ENCODE results near the gene KCNN3.

Gene KCNN3

DNA sequence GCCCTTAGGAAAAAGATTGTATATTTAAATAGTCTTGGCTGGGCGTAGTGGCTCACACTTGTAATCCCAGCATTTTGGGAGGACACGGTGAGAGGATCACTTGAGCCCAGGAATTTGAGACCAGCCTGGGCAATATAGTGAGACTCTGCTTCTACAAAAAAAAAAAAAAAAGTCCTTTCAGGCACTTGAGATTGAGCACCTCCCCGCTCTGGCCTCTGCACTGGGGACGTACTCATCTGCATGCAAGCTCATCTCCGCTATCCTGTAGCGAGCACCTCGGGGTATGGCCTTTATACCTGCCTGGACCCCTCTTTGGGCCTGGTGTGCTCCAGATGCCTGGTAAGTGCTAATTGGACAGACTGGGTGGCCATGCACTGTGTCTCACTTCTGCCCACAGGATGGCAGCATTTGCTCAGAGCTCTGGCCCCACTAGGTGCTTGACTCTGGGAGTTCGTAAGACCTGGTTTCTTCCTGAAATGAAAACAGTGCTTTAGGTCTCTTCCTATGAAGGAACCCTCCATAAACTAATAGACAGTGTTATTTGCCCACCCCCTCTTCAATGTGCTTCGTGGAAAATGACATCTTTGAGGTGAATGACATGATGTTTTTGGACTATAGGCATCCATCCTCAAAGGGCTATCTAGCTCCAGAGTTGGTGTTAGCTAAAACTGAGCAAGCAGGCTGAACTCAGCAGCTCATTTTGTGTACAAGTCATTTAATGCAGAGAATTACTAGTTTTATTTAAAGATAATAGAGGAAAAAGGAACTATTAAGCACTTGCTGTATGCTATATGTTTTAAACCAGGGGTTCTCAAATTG, 200.4 kb downstream of the KCNN3 start:
- DNase-seq: peak in 46 of 51 donors; percentile 1 to 78 (median 50)

DNA sequence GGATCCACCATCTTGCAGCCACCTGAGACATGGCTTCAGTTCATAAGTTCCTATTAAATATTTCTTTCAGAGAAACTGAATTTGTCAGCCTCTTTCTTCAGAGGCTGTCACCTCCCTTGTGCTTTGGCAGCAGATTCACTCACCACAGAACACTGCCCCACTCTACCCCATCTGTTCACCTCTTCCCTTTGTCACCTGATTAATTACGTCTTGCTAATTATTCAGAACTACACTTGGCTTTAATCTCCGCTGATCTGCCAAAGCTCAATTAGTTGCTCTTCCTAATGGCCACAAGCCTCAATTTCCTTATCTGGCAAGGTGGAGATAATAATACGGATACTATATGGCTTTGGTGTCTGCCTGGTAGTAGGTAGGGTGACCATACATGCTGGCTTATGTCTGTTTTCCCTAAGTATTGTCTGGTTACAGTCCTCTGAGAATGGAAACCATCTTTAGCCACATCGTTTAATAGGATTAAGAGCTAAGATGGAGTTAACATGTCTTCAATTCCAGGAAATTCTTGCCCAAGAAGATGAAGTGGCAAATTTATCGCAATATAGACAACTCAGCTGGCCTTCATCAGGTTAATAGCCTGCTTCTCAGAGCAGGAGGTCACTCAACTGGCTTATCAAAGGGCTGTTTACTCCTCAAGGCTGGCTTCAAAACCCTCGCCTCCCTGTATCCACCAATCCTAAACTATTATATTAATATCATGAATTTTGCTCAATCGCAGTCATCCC, 203.9 kb downstream of the KCNN3 start:
- DNase-seq: no peak

DNA sequence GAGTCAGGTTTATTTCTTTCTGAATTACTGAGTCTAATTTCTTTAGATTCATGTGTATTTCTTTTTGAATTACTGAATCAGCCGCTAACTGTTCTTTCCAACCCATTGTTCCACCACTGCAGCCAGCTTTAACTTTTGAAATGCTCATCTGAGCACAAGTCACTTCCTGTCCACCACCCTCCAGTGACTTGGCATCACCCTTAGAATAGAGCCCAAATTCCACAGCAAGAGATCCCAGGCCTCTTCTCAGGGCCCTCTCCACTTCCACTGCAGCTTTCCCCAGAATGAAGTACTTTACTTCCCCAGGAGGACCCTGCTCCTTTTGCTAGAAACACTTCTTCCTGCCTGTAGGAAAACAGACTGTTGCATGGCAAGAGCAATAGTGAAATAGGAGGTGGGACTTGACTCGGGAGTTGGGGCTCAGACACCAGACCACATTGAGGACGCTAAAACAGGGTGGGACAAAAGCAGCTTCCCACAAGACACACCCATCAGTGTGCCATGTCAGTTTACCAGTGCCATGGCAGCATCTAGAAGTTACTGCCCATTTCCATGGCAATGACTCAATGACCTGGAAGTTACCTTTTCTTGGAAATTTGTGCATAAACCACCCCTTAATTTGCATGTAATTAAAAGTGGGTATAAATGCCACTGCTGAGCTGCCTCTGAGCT, 205.6 kb downstream of the KCNN3 start:
- DNase-seq: no peak

DNA sequence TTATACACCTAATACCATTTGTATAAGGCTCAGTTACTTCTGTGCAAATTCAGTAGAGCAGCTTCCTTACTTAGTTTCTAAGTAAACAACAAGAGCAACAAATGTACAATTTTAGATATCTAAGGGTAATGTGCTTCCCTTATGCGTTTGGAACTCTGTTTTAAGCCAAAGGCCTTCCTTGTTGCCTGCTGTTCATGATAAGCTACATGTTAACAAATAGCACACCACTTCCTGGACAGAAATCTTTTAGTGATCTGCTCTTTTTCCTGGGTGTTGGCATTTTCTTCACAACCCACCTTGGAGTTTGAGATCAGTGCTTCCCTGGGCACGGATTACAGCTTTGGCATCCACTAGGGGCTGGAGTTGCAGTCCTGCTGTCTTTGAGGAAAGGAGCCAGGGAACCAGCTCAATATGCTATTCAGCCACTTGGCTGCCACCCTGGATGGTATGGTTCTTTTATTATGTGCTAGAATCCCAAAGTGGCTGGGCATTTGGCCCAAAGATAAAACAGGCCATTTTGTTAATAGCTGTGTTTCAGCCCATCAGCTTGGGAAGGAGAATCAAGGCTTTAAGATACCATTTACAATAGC, 206.5 kb downstream of the KCNN3 start:
- DNase-seq: peak in 1 of 51 donors; percentile 7

DNA sequence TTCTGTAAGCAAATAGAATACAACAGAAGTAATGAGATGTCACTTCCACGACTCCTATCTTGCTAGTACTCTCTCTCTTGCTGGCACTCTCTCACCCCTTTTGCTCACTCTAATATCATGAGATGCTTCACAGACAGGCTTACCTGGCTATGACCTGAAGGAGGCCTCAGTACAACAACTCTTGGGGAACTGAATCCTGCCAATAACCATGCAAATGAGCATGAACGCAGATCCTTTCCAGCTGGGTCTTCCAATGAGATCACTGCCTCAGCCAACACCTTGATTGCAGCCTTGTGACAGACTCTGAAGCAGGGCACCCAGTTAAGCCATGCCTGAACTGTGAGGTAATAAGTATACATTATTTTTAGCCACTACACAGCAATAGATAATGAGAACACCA, 209.0 kb downstream of the KCNN3 start:
- no peak for DNase-seq

DNA sequence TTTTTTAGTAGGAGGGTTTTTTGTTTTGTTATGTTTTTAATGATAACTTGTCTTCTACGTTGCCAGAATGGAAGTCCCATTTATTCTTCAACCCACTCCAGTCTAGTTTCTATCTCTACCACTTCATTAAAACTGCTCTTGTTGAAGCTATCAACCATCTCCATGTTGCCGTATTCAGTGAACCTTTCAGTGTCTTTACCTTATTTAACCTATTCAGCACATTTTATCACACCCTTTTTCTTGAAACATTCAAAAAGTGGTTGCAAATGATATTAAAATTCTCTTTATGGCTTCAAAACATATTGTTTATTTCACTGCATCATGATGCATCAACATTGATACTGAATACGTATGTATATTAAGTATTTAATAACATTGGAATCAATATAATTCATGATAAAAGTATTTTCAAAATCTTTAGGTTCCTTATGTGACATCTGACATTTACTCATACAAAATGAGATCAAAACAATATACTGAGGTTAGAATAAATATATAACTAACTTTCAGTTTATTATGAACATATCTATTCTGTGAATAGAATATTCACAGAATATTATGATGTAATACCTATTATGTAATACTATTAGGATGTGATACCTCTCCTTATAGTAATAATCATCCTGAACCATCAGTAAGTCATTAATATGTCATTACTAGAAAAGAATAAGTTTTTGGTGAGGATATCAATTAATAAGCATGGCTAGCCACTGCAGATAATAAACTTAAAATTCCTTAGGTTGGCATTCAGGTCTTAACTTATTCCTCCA, 210.1 kb downstream of the KCNN3 start:
- no peak for DNase-seq

DNA sequence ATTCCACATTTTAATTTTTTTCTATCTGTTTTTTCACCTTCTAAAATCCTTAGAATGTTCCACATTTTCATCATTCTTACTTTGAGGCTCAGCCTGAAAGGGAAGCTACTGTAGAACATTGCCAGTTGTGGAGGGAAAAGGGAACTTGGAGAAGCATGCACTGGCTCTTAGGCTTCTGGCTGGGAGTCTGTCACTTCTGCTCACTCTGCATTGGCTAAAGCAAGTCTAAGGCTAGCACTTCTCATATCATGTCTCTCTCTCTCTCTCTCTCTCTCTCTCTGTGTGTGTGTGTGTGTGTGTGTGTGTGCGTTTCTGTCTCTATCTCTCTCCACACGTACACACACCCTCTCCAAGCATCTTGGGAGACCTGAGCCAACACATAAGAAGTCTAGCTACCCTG, 212.5 kb downstream of the KCNN3 start:
- no peak for DNase-seq

DNA sequence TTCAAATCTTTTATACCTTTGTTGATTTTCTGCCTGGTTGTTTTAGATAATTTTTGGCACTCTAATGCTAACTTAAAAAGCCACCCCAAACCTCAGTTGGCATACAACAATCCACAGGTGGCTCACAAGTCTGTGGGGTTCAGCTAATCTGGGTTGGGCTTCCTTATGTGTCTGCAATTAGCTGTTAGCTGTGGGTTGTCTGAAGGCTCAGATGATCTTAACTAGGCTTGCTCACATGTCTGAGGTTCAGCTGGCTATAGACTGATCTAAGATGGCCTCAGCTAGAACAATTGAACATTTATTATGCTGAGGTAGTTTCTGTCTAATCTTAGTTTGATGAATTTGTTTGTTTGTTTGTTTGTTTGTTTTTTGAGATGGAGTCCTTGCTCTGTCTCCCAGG, 217.2 kb downstream of the KCNN3 start:
- DNase-seq: no peak
